Measurements from ENCODE around the gene MYRIP. TPM values are rescaled to one million over a fixed set of nuclear protein-coding genes. Genes with fewer than 3 reads are reported as not detected.
"Not testable (repeated sequence)": the region's sequence is repeated elsewhere in the genome, so short reads cannot be mapped to it uniquely, and the experiment has no call there.

The MYRIP gene
- total RNA-seq, 1 donor from 2014 or later: not detected

DNA sequence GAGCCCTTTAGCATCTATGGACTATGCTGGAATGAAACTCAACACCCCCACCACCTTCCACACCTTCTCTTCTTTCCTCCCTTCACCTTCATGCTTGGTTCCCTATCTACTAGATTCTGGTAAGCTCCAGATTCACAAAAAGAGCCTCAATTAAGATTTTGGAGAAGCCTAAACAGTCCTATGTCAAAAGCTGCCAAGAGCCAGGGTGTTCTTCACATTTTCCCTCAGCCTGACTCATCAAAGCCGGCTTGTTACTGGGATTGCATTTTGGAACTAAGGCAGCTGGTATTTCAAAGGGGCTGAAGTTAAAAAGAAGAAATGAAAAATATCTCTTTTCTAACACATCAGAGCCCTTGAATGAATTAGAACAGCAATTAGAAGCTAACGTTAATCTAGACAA is 247.7 kb downstream of the MYRIP start:
- Mint-ChIP-seq H3K4me1 (no peaks in the 10 kb centered on the region), H3K27me3 (peaks cover 2% of the 10 kb centered on the region), H3K27ac (no peak overlapping the region), H3K4me3 (no peak overlapping the region), H3K36me3 (ENCODE audit: low read depth) (no peaks in the 10 kb centered on the region), H3K9me3 (no peaks in the 10 kb centered on the region)
- DNase-seq: no peak
- intact Hi-C loops (cut with micrococcal nuclease): no loop called here

DNA sequence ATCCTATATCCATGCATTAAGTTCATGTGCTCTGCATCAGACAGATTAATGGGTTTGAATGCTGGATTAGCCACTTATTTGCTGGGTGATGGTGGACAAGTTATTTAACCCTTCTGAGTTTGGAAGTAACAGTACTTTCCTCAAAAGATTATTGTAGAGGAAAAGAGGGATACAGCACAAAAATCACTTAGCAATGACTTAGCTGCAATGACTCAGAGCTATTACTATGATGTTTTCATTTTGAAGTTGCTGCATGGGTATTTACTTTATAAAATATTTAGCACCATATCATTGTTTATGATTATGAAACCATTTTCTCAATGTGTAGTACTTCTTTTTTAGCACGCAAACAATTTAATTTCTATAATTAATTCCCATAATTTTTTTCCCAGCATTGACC is 248.4 kb downstream of the MYRIP start:
- Mint-ChIP-seq H3K9me3 (no peaks in the 10 kb centered on the region), H3K27ac (no peak overlapping the region), H3K4me3 (no peak overlapping the region), H3K4me1 (no peaks in the 10 kb centered on the region), H3K36me3 (ENCODE audit: low read depth) (no peaks in the 10 kb centered on the region), H3K27me3 (peaks cover 2% of the 10 kb centered on the region)
- DNase-seq: no peak
- intact Hi-C loops (cut with micrococcal nuclease): no loop called here

DNA sequence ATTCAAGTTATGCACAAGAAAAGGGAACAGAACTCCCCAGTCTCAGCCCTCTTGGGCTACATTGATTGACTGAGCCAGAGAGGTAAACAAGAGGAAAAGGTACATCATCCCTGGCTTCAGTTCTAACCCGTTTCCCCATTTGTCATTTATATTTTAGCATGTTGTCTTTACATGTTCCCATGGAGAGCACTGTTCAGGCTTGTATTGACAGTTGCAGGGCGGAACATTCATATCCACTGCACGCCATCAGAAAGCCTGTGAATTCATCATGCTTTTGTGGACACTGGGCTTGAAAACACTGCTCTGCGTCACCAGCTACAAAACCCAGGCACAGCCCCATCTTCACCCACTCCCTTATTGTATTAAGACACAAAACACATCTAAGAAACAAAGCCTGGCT is 259.2 kb downstream of the MYRIP start:
- no peak for DNase-seq
- Mint-ChIP-seq H3K27me3 (peaks cover 2% of the 10 kb centered on the region), H3K4me1 (no peaks in the 10 kb centered on the region), H3K9me3 (no peaks in the 10 kb centered on the region), H3K36me3 (ENCODE audit: low read depth) (no peaks in the 10 kb centered on the region), H3K27ac (no peak overlapping the region), H3K4me3 (no peak overlapping the region)
- intact Hi-C loops (cut with micrococcal nuclease): no loop called here

DNA sequence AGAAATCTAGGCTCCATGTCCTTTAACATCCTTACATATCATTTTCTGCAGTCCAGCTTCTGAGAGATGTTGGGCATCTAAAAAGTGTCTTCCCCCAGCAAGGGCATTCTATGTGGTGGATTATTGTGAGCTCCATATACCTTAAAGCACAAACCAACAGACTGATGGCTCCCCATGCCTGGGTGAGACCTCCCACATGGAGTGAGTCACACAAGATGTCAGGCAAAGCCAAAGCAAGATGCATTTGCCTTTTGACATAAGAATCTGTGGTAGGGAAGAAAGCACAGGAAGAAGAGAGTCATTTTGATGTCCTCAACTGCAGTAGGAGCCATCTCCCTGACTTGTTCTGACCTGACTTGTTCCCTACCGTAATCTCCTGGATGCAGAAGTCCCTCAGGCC is 261.4 kb downstream of the MYRIP start:
- H3K4me3 Mint-ChIP-seq: no peak overlapping the region
- H3K27ac Mint-ChIP-seq: no peak overlapping the region
- H3K4me1 Mint-ChIP-seq: no peaks in the 10 kb centered on the region
- intact Hi-C loops (cut with micrococcal nuclease): no loop called here
- no peaks in the 10 kb centered on the region for H3K9me3 Mint-ChIP-seq
- no peaks in the 10 kb centered on the region for H3K36me3 Mint-ChIP-seq (ENCODE audit: low read depth)
- H3K27me3 Mint-ChIP-seq: peaks cover 5% of the 10 kb centered on the region
- DNase-seq: no peak

DNA sequence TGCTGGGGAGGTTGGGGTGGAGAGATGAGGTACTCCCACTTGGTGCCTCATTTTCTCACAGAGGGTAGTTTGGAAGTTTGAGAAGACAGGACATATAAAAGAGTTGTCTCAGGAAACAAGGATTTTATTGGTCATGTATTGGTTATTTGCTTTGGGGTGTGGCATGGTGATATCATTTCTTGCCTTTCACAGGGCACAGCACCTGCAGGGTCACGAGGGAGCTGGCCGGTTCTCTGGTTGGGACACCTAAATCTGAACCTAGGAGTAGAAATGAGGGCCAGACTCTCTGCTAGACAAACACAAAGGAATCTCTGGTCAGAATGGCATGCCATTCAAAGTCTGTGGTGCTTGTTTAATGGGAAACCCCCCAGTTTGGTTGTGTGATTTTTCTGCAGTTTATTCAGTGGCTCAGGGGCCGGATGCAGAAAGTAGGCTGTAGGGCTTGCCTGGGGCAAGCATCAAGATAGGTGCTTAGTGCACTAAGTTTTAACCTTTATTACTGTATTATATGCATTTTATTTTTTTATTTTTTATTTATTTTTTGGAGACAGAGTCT is 262.4 kb downstream of the MYRIP start:
- Mint-ChIP-seq H3K36me3 (ENCODE audit: low read depth) (no peaks in the 10 kb centered on the region), H3K4me1 (no peaks in the 10 kb centered on the region)

DNA sequence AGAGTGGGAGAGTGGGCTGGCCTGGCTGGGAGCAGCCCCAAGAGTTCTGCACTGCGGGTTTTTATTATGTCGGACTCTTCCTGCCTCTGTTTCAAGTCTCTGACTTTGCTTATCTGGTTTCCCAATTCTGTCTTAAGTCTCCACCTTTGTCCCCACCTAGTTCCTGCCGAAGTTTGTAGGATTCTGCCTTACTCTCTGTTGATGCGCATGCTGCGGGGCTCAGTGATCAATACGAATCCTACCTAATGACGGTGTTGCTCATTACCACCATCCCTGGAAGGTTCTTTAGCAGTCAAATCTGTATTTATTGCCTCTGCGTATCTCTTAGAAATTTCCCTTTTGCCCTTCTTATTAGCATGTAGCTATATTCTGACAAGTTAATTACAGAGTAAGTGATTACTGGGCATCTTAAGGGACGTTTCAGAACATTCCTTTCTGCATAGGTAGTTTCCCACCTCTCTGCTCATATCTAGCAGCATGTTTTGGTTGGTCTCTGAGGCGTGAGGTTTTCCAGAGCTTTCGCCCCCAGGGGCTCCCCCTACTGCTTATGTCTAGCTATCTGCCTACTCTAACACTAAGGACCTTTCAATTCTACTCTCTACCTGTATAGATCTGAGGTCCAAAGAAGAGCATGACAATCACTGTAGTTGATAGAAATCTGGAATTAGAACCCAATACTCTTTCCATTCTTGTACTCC is 264.1 kb downstream of the MYRIP start:
- no peak for DNase-seq
- Mint-ChIP-seq H3K4me1 (no peaks in the 10 kb centered on the region), H3K36me3 (ENCODE audit: low read depth) (no peaks in the 10 kb centered on the region), H3K4me3 (no peak overlapping the region), H3K9me3 (no peaks in the 10 kb centered on the region), H3K27me3 (peaks cover 5% of the 10 kb centered on the region), H3K27ac (no peak overlapping the region)
- intact Hi-C loops (cut with micrococcal nuclease): no loop called here

More for the DNA sequence above, 262.4 kb downstream of the MYRIP start:
- DNase-seq: no peak
- peaks cover 5% of the 10 kb centered on the region for H3K27me3 Mint-ChIP-seq
- intact Hi-C loops (cut with micrococcal nuclease): no loop called here
- no peaks in the 10 kb centered on the region for H3K9me3 Mint-ChIP-seq
- no peak overlapping the region for H3K4me3 Mint-ChIP-seq
- no peak overlapping the region for H3K27ac Mint-ChIP-seq

DNA sequence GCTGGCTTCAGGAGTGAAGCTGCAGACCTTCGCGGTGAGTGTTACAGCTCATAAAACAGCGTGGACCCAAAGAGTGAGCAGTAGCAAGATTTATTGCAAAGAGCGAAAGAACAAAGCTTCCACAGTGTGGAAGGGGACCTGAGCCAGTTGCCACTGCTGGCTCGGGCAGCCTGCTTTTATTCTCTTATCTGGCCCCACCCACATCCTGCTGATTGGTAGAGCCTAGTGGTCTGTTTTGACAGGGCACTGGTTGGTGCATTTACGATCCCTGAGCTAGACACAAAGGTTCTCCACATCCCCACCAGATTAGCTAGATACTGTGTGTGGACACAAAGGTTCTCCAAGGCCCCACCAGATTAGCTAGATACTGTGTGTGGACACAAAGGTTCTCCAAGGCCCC is 267.7 kb downstream of the MYRIP start:
- H3K36me3 Mint-ChIP-seq (ENCODE audit: low read depth); H3K4me1 Mint-ChIP-seq; intact Hi-C loops (cut with micrococcal nuclease); H3K9me3 Mint-ChIP-seq; H3K4me3 Mint-ChIP-seq; H3K27me3 Mint-ChIP-seq; H3K27ac Mint-ChIP-seq: not testable (repeated sequence)
- peak; percentile 19 for DNase-seq

DNA sequence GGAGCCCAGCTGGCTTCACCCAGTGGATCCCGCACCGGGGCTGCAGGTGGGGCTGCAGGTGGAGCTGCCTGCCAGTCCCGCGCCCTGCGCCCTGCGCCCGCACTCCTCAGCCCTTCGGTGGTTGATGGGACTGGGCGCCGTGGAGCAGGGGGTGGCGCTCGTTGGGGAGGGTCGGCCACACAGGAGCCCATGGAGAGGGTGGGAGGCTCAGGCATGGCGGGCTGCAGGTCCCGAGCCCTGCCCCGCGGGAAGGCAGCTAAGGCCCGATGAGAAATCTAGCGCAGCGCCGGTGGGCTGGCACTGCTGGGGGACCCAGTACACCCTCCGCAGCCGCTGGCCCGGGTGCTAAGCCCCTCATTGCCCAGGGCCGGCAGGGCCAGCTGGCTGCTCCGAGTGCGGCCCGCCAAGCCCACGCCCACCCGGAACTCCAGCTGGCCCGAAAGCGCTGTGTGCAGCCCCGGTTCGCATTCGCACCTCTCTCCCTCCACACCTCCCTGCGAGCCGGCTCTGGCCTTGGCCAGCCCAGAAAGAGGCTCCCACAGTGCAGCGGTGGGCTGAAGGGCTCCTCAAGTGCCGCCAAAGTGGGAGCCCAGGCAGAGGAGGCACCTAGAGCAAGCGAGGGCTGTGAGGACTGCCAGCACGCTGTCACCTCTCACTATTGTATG is 268.6 kb downstream of the MYRIP start:
- H3K27me3 Mint-ChIP-seq; H3K4me3 Mint-ChIP-seq; H3K4me1 Mint-ChIP-seq; H3K9me3 Mint-ChIP-seq; H3K27ac Mint-ChIP-seq; H3K36me3 Mint-ChIP-seq (ENCODE audit: low read depth); intact Hi-C loops (cut with micrococcal nuclease): not testable (repeated sequence)
- peak; percentile 27 for DNase-seq

DNA sequence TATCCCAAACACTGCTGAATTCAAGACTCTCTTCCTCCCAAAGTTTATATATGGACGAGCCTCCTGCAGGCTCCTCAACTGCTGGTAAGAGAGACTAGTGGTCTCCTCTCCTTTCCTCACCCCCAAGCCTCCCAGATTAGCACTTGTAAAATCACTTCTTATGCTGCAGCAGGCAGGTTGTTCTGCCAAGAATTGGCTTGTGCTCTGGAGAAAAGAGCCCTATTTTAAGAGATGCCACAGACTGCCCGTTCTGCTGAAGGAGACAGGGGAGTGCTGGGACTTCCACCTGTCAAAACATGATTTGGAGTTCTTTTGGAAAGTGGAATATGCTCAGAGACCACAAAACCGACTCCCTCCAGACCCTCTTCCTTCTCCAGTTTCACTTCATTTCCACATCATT is 269.2 kb downstream of the MYRIP start:
- H3K4me3 Mint-ChIP-seq: no peak overlapping the region
- H3K4me1 Mint-ChIP-seq: no peaks in the 10 kb centered on the region
- peaks cover 4% of the 10 kb centered on the region for H3K27me3 Mint-ChIP-seq
- no peaks in the 10 kb centered on the region for H3K9me3 Mint-ChIP-seq
- DNase-seq: peak; percentile 24
- H3K27ac Mint-ChIP-seq: no peak overlapping the region
- intact Hi-C loops (cut with micrococcal nuclease): no loop called here
- no peaks in the 10 kb centered on the region for H3K36me3 Mint-ChIP-seq (ENCODE audit: low read depth)

DNA sequence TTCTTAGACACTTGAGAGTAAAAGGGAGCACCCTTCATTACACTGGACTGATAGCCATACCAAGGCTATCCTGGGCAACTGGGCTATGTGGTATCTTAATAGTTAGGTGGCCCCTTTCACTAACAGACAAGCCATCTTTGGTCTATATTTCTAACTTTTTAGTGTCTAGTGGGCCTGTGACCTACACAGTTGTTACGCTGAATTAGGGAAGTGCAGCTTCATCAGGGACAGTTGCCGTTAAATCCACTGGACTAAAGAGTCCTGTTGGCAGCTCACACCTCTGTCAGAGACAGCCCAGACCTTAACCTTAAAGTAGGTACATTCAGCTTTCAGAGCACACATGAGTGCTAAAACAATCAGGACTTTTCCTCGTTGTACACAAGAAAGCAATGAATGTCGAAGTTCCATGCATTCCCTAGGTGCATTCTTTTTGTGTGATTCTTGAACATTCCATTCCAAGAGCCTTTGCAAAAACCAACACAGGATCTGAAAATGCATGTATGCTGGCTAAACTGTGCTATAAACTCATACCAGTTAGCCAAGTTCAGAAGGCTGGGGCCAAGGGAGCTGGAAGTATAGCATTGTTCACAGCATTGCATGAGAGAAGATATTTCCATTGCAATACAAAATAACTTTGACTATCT is 269.9 kb downstream of the MYRIP start:
- Mint-ChIP-seq H3K4me1 (no peaks in the 10 kb centered on the region), H3K27ac (no peak overlapping the region), H3K9me3 (no peaks in the 10 kb centered on the region), H3K27me3 (peaks cover 4% of the 10 kb centered on the region), H3K4me3 (no peak overlapping the region), H3K36me3 (ENCODE audit: low read depth) (no peaks in the 10 kb centered on the region)
- intact Hi-C loops (cut with micrococcal nuclease): no loop called here
- DNase-seq: peak; percentile 41

DNA sequence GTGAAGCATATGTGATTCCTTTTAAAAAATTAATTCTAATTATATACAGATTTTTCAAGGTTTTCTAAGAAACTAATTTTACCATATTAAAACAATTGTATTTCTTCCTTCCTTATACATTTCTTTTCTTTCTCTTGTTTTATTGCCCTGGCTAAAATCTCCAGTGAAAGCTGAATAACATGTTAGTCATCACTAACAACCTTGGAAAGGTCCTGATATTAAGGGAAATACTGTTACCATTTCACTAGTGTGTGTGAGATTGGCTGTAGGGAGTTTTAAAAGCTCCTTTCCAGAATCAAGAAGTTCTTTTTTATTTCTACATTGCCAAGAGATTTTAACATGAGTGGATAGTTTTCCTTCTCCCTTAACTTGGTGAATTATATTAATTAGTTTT is 270.4 kb downstream of the MYRIP start:
- no peak for DNase-seq
- no peak overlapping the region for H3K4me3 Mint-ChIP-seq
- H3K36me3 Mint-ChIP-seq (ENCODE audit: low read depth): no peaks in the 10 kb centered on the region
- no peaks in the 10 kb centered on the region for H3K27me3 Mint-ChIP-seq
- no peak overlapping the region for H3K27ac Mint-ChIP-seq
- H3K4me1 Mint-ChIP-seq: no peaks in the 10 kb centered on the region
- no peaks in the 10 kb centered on the region for H3K9me3 Mint-ChIP-seq
- intact Hi-C loops (cut with micrococcal nuclease): no loop called here

DNA sequence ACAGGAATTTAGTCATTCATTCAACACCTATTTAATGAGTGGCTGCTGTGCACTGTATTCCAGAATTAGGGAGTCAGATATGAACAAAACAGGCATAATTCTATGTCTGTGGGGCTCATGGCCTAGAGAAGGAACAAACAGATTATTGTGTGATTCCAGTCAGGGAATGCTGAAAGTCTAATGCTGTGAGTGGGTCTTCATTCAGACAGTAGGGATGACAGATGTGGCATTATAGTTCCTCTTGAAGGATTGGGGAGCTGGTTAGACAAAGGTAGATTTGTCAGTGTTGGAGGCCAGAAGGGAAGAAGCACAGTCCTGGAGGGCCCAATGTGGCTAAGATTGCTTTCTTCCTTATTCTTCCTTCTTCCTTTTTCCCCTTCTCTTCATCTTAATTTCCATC is 273.7 kb downstream of the MYRIP start:
- Mint-ChIP-seq H3K27ac (no peak overlapping the region), H3K4me3 (no peak overlapping the region), H3K27me3 (no peaks in the 10 kb centered on the region), H3K9me3 (no peaks in the 10 kb centered on the region), H3K4me1 (no peaks in the 10 kb centered on the region), H3K36me3 (ENCODE audit: low read depth) (no peaks in the 10 kb centered on the region)
- DNase-seq: peak; percentile 15
- intact Hi-C loops (cut with micrococcal nuclease): no loop called here

DNA sequence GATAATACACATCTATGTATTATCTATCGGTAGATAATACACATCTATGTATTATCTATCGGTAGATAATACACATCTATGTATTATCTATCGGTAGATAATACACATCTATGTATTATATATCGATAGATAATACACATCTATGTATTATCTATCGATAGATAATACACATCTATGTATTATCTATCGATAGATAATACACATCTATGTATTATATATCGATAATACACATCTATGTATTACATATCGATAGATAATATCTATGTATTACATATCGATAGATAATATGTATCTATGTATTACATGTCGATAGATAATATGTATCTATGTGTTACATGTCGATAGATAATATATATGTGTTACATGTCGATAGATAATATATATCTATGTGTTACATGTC is 275.0 kb downstream of the MYRIP start:
- H3K4me1 Mint-ChIP-seq; H3K36me3 Mint-ChIP-seq (ENCODE audit: low read depth); H3K27ac Mint-ChIP-seq; DNase-seq; intact Hi-C loops (cut with micrococcal nuclease); H3K4me3 Mint-ChIP-seq; H3K27me3 Mint-ChIP-seq; H3K9me3 Mint-ChIP-seq: not testable (repeated sequence)

Measured in activated CD4-positive, alpha-beta T cell treated with anti-CD3 and anti-CD28 coated beads, Interleukin-2, amount 10 ng/mL, durations not matched to agents 24 days and 14 days (primary cell).